ENCODE measurements around the gene CLDND2. TPM values are rescaled to one million over a fixed set of nuclear protein-coding genes. Genes with fewer than 3 reads are reported as not detected.

Gene CLDND2
- total RNA-seq, 1 donor from 2014 or later: 0.84 TPM

GRCh38 chr19:51371186-51371690 lies 2.4 kb upstream of the CLDND2 start:
- Histone ChIP-seq H3K9ac (ENCODE audit: low read length) (no peak overlapping the region), H3K4me3 (ENCODE audit: insufficient read depth, low read depth, low read length) (no peak overlapping the region), H2AFZ (ENCODE audit: low read depth, low read length) (no peak overlapping the region), H3K9me3 (ENCODE audit: insufficient read depth, low read depth, low read length) (no peaks in the 10 kb centered on the region), H3K27ac (ENCODE audit: low read depth, low read length) (no peak overlapping the region), H3K4me2 (ENCODE audit: low read length) (no peak overlapping the region), H3K4me1 (ENCODE audit: insufficient read depth, low read length) (peaks cover 9% of the 10 kb centered on the region), H4K20me1 (ENCODE audit: insufficient read depth, low read length) (no peaks in the 10 kb centered on the region), H3K36me3 (ENCODE audit: insufficient read depth, low read length) (no peaks in the 10 kb centered on the region), H3K27me3 (ENCODE audit: insufficient read depth, low read length) (no peaks in the 10 kb centered on the region), H3K79me2 (ENCODE audit: insufficient read depth, low read length) (peaks cover 2% of the 10 kb centered on the region)
- Mint-ChIP-seq H3K4me3 (ENCODE audit: unreplicated experiment) (no peak overlapping the region), H3K36me3 (ENCODE audit: low read depth, unreplicated experiment) (peaks cover 2% of the 10 kb centered on the region), H3K27me3 (ENCODE audit: low read depth, unreplicated experiment) (peaks cover 1% of the 10 kb centered on the region), H3K9me3 (ENCODE audit: unreplicated experiment) (peaks cover 2% of the 10 kb centered on the region), H3K4me1 (ENCODE audit: low read depth, unreplicated experiment) (peaks cover 5% of the 10 kb centered on the region), H3K27ac (ENCODE audit: unreplicated experiment) (no peak overlapping the region)
- DNase-seq (ENCODE audit: low read depth): no peak
- FAIRE-seq: no peak
- no peak for TF ChIP-seq EZH2 (IDR thresholded peaks at IDR 0.05; ENCODE audit: insufficient read depth, low read length)
- TF ChIP-seq CTCF (IDR thresholded peaks at IDR 0.05; ENCODE audit: insufficient read depth, low read depth, low read length): no peak

- H2AFZ ChIP-seq (ENCODE audit: low read depth, low read length): no peak overlapping the region
- H3K4me1 Mint-ChIP-seq (ENCODE audit: low read depth, unreplicated experiment): peaks cover 6% of the 10 kb centered on the region
- peaks cover 9% of the 10 kb centered on the region for H3K79me2 ChIP-seq (ENCODE audit: insufficient read depth, low read length)
- H3K27me3 ChIP-seq (ENCODE audit: insufficient read depth, low read length): no peaks in the 10 kb centered on the region
- FAIRE-seq: no peak
- no peak for TF ChIP-seq CTCF (IDR thresholded peaks at IDR 0.05; ENCODE audit: insufficient read depth, low read depth, low read length)
- TF ChIP-seq EZH2 (IDR thresholded peaks at IDR 0.05; ENCODE audit: insufficient read depth, low read length): no peak
- no peaks in the 10 kb centered on the region for H3K36me3 ChIP-seq (ENCODE audit: insufficient read depth, low read length)
- no peak for DNase-seq (ENCODE audit: low read depth)
- H3K9ac ChIP-seq (ENCODE audit: low read length): no peak overlapping the region
- no peaks in the 10 kb centered on the region for H3K9me3 ChIP-seq (ENCODE audit: insufficient read depth, low read depth, low read length)
- H3K4me1 ChIP-seq (ENCODE audit: insufficient read depth, low read length): peaks cover 17% of the 10 kb centered on the region
- peaks cover 2% of the 10 kb centered on the region for H3K9me3 Mint-ChIP-seq (ENCODE audit: unreplicated experiment)
- no peak overlapping the region for H3K4me3 ChIP-seq (ENCODE audit: insufficient read depth, low read depth, low read length)
- H3K27ac ChIP-seq (ENCODE audit: low read depth, low read length): no peak overlapping the region
- H3K27me3 Mint-ChIP-seq (ENCODE audit: low read depth, unreplicated experiment): peaks cover 1% of the 10 kb centered on the region
- H3K4me3 Mint-ChIP-seq (ENCODE audit: unreplicated experiment): peak overlapping the region; percentile 68
- H3K36me3 Mint-ChIP-seq (ENCODE audit: low read depth, unreplicated experiment): peaks cover 2% of the 10 kb centered on the region
- H4K20me1 ChIP-seq (ENCODE audit: insufficient read depth, low read length): no peaks in the 10 kb centered on the region
- H3K27ac Mint-ChIP-seq (ENCODE audit: unreplicated experiment): no peak overlapping the region
- H3K4me2 ChIP-seq (ENCODE audit: low read length): no peak overlapping the region
Observed at GRCh38 chr19:51370230-51370629, 1.4 kb upstream of the CLDND2 start.

GRCh38 chr19:51367565-51368365 lies 1.0 kb downstream of the CLDND2 start:
- Histone ChIP-seq H3K27ac (ENCODE audit: low read depth, low read length) (peak overlapping the region; percentile 72), H3K9me3 (ENCODE audit: insufficient read depth, low read depth, low read length) (no peaks in the 10 kb centered on the region), H4K20me1 (ENCODE audit: insufficient read depth, low read length) (no peaks in the 10 kb centered on the region), H3K4me3 (ENCODE audit: insufficient read depth, low read depth, low read length) (peak overlapping the region; percentile 73), H2AFZ (ENCODE audit: low read depth, low read length) (peak overlapping the region; percentile 99), H3K9ac (ENCODE audit: low read length) (peak overlapping the region; percentile 92), H3K36me3 (ENCODE audit: insufficient read depth, low read length) (no peaks in the 10 kb centered on the region), H3K27me3 (ENCODE audit: insufficient read depth, low read length) (no peaks in the 10 kb centered on the region), H3K4me1 (ENCODE audit: insufficient read depth, low read length) (peaks cover 24% of the 10 kb centered on the region), H3K4me2 (ENCODE audit: low read length) (peak overlapping the region; percentile 98), H3K79me2 (ENCODE audit: insufficient read depth, low read length) (peaks cover 20% of the 10 kb centered on the region)
- FAIRE-seq (no peak), DNase-seq (ENCODE audit: low read depth) (peak; percentile 94)
- H3K4me1 Mint-ChIP-seq (ENCODE audit: low read depth, unreplicated experiment): peaks cover 20% of the 10 kb centered on the region
- H3K4me3 Mint-ChIP-seq (ENCODE audit: unreplicated experiment): peak overlapping the region; percentile 91
- H3K27ac Mint-ChIP-seq (ENCODE audit: unreplicated experiment): peak overlapping the region; percentile 85
- peaks cover 2% of the 10 kb centered on the region for H3K36me3 Mint-ChIP-seq (ENCODE audit: low read depth, unreplicated experiment)
- H3K27me3 Mint-ChIP-seq (ENCODE audit: low read depth, unreplicated experiment): no peaks in the 10 kb centered on the region
- TF ChIP-seq CTCF (IDR thresholded peaks at IDR 0.05; ENCODE audit: insufficient read depth, low read depth, low read length) (no peak), EZH2 (IDR thresholded peaks at IDR 0.05; ENCODE audit: insufficient read depth, low read length) (no peak)
- peaks cover 2% of the 10 kb centered on the region for H3K9me3 Mint-ChIP-seq (ENCODE audit: unreplicated experiment)

Data from astrocyte (in vitro differentiated cells and primary cell).